Measurements from ENCODE around the gene NACC1.
A peak's percentile ranks its signal among the peaks of the same experiment; 100 is the strongest.

NACC1 gene

DNA sequence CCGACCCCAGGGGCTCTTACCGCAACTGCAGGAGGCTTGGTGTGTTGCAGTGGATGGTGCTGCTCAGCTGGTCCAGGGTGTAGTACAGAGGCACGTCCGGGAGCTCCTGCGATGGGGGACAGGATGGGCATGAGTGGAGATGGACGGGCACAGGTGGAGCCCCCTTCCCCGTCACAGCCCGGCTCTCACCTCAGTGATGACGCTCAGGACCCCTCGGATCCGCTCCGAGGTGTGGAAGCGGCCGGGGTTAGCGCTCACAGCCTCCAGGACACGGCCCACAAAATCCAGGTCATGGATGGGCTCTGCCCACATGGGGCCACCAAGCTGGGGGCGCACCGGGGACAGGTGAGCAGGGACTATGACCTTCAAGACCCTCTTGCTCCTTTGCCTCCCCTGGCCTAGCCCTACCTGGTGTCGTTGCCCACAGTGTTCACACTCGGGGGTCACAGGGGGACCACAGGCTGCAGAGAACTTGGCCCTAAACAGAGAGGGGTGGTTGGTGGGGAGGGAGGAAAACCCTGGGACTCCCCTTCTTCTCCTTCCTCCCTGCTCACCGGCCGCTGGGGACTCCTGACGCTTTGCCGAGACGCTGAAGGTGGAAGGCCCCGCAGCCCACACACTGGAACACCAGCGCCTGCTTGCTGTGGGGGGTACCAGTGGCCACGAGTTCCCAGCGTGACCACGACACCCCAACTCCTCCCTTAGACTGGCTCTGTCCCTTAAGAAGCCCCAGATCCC, 8.5 kb upstream of the NACC1 start:
- no peaks in the 10 kb centered on the region for H3K9me3 ChIP-seq (ENCODE audit: insufficient read depth, low read length)
- H3K9ac ChIP-seq (ENCODE audit: insufficient read length, low read depth) = no peak overlapping the region
- TF ChIP-seq ZNF274 (IDR thresholded peaks at IDR 0.05; ENCODE audit: low read depth, low read length) (no peak), YY1 (IDR thresholded peaks at IDR 0.05; ENCODE audit: insufficient read depth, insufficient read length) (no peak), SUZ12 (IDR thresholded peaks at IDR 0.05; ENCODE audit: extremely low read depth, insufficient read depth, insufficient read length) (no peak)
- H3K4me3 ChIP-seq (ENCODE audit: insufficient read length, low read depth) = no peak overlapping the region
- no peak for DNase-seq (ENCODE audit: low read depth, low spot score)
- H3K36me3 ChIP-seq (ENCODE audit: insufficient read depth, insufficient read length, low read length) = peaks cover 72% of the 10 kb centered on the region
- H3K27me3 ChIP-seq (ENCODE audit: insufficient read depth, insufficient read length) = no peaks in the 10 kb centered on the region
- peaks cover 12% of the 10 kb centered on the region for H3K4me1 ChIP-seq (ENCODE audit: insufficient read depth, insufficient read length)

DNA sequence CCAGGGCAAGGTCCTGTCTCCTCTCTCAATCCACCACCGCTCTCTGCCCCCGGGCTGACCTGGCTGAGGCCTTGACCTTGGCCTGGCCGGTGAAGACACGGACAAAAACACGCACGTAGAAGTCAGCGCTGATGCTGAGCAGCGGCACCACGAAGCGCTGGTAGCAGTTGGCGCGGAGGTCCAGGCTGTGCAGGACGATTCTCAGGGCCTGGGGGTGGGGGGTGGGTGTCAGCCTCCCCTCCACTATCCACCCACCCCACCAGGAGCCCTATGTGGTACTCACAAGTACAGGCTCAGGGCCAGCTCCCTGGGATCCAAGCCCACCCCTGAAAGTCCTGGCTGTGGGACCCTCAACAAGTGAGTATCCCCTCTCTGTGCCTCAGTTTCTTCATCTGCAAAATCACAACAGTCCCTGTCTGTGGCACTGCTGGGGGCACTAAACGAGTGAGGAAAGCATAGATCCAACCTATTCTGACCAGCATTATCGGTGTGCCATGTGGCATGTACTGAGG, 7.9 kb upstream of the NACC1 start:
- Histone ChIP-seq H3K4me1 (ENCODE audit: insufficient read depth, insufficient read length) (peaks cover 12% of the 10 kb centered on the region), H3K36me3 (ENCODE audit: insufficient read depth, insufficient read length, low read length) (peaks cover 72% of the 10 kb centered on the region), H3K9me3 (ENCODE audit: insufficient read depth, low read length) (no peaks in the 10 kb centered on the region), H3K9ac (ENCODE audit: insufficient read length, low read depth) (peak overlapping the region; percentile 21), H3K4me3 (ENCODE audit: insufficient read length, low read depth) (no peak overlapping the region), H3K27me3 (ENCODE audit: insufficient read depth, insufficient read length) (no peaks in the 10 kb centered on the region)
- no peak for DNase-seq (ENCODE audit: low read depth, low spot score)
- TF ChIP-seq SUZ12 (IDR thresholded peaks at IDR 0.05; ENCODE audit: extremely low read depth, insufficient read depth, insufficient read length) (no peak), ZNF274 (IDR thresholded peaks at IDR 0.05; ENCODE audit: low read depth, low read length) (no peak), YY1 (IDR thresholded peaks at IDR 0.05; ENCODE audit: insufficient read depth, insufficient read length) (no peak)

DNA sequence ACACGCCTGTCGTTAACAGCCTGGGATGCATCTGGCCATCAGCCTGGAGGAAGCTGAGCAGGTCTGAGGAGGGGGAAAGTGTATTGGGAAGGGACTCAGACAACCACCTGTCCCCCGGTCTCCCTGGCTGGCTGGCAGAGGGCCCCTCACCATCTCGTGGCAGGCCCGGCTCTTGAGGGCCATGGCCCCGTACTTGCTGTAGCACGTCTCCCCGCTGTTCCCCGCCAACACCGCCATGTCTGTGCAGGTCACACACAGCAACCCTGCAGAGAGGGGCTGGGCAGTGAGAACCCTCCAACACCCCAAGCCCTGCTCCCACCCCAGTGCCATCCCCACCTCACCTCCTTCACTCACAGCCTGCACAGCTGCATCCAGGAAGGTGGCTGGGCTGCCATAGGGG, 5.5 kb upstream of the NACC1 start:
- Histone ChIP-seq H3K9me3 (ENCODE audit: insufficient read depth, low read length) (no peaks in the 10 kb centered on the region), H3K27me3 (ENCODE audit: insufficient read depth, insufficient read length) (no peaks in the 10 kb centered on the region), H3K36me3 (ENCODE audit: insufficient read depth, insufficient read length, low read length) (peaks cover 67% of the 10 kb centered on the region), H3K4me1 (ENCODE audit: insufficient read depth, insufficient read length) (peaks cover 17% of the 10 kb centered on the region), H3K9ac (ENCODE audit: insufficient read length, low read depth) (no peak overlapping the region), H3K4me3 (ENCODE audit: insufficient read length, low read depth) (no peak overlapping the region)
- TF ChIP-seq ZNF274 (IDR thresholded peaks at IDR 0.05; ENCODE audit: low read depth, low read length) (no peak), YY1 (IDR thresholded peaks at IDR 0.05; ENCODE audit: insufficient read depth, insufficient read length) (no peak), SUZ12 (IDR thresholded peaks at IDR 0.05; ENCODE audit: extremely low read depth, insufficient read depth, insufficient read length) (no peak)
- no peak for DNase-seq (ENCODE audit: low read depth, low spot score)

DNA sequence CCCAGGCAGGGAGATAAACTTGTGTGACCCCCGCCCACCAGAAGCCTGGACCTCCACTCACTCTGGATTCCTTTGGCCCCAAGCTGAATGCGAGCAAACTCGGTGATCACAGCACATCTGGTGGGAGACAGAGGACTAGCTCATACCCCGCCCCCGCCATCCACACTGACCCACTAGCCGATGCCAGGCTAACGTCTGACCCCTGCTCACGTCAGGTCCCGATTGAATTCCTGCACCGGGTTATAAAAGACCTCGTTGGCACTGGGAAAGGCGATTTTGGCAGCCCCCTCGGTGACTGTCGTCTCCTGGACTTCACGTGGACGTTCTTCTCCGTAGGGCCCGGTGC, 2.2 kb upstream of the NACC1 start:
- H3K27me3 ChIP-seq (ENCODE audit: insufficient read depth, insufficient read length) = no peaks in the 10 kb centered on the region
- DNase-seq (ENCODE audit: low read depth, low spot score) = no peak
- H3K36me3 ChIP-seq (ENCODE audit: insufficient read depth, insufficient read length, low read length) = peaks cover 59% of the 10 kb centered on the region
- H3K9ac ChIP-seq (ENCODE audit: insufficient read length, low read depth) = peak overlapping the region; percentile 100
- TF ChIP-seq ZNF274 (IDR thresholded peaks at IDR 0.05; ENCODE audit: low read depth, low read length) (no peak), YY1 (IDR thresholded peaks at IDR 0.05; ENCODE audit: insufficient read depth, insufficient read length) (no peak), SUZ12 (IDR thresholded peaks at IDR 0.05; ENCODE audit: extremely low read depth, insufficient read depth, insufficient read length) (no peak)
- peak overlapping the region; percentile 100 for H3K4me3 ChIP-seq (ENCODE audit: insufficient read length, low read depth)
- H3K4me1 ChIP-seq (ENCODE audit: insufficient read depth, insufficient read length) = peaks cover 24% of the 10 kb centered on the region
- H3K9me3 ChIP-seq (ENCODE audit: insufficient read depth, low read length) = no peaks in the 10 kb centered on the region

DNA sequence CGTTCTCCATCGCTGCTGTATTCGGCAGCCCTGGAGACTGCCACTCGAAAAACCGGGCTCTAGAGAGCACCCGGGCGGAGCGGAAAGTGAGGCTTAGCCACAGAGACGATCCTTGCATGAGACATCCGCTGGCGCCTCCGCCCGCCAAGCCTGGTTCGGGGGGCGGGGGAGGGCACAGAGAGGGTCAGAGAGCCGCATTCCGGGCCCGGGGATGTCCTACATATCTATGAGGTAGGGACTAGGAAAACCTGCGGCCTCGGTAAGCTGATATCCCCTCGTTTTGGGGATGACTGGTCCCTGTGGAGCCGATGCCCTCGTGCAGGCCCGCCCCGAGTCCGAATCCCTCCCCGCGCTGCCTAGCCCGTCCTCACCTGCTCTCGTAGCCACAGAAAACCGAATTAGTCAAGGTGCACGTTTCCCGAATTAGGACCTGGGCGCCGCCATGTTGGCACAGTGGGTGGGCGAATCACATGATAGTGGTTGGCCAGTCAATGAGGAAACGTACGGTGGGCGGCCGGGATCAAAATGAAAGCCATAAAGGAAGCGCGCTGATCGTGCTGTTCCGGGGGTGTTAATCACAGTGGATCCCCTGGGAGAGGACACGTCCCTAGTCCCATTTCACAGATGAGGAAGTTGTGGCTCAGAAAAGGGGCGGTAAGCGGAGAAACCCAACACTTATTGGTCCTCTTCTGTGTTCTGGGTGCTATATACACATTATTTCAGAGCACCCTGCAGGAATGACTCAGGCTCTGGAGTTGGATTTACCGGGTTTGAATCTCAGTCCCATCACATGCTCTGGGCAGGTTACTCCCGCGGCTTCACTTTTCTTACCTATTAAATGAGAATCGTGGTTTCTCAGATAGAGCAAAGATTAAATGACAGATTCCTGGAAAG, 1.5 kb upstream of the NACC1 start, which contains the start of gene TRMT1:
Gene TRMT1, minus strand, starts transcription at position 459 of the 894 bp plus-strand sequence. Its CDS starts 341 bp downstream, at position 118.
- TF ChIP-seq YY1 (IDR thresholded peaks at IDR 0.05; ENCODE audit: insufficient read depth, insufficient read length) = peak; percentile 98
- no peak for TF ChIP-seq SUZ12 (IDR thresholded peaks at IDR 0.05; ENCODE audit: extremely low read depth, insufficient read depth, insufficient read length)
- H3K36me3 ChIP-seq (ENCODE audit: insufficient read depth, insufficient read length, low read length) = peaks cover 63% of the 10 kb centered on the region
- no peaks in the 10 kb centered on the region for H3K9me3 ChIP-seq (ENCODE audit: insufficient read depth, low read length)
- peak; percentile 92 for DNase-seq (ENCODE audit: low read depth, low spot score)
- peak within 1 kb of the TSS; percentile 100 for H3K9ac ChIP-seq (ENCODE audit: insufficient read length, low read depth)
- H3K4me1 ChIP-seq (ENCODE audit: insufficient read depth, insufficient read length) = peaks cover 27% of the 10 kb centered on the region
- no peaks in the 10 kb centered on the region for H3K27me3 ChIP-seq (ENCODE audit: insufficient read depth, insufficient read length)
- H3K4me3 ChIP-seq (ENCODE audit: insufficient read length, low read depth) = peak within 1 kb of the TSS; percentile 100

DNA sequence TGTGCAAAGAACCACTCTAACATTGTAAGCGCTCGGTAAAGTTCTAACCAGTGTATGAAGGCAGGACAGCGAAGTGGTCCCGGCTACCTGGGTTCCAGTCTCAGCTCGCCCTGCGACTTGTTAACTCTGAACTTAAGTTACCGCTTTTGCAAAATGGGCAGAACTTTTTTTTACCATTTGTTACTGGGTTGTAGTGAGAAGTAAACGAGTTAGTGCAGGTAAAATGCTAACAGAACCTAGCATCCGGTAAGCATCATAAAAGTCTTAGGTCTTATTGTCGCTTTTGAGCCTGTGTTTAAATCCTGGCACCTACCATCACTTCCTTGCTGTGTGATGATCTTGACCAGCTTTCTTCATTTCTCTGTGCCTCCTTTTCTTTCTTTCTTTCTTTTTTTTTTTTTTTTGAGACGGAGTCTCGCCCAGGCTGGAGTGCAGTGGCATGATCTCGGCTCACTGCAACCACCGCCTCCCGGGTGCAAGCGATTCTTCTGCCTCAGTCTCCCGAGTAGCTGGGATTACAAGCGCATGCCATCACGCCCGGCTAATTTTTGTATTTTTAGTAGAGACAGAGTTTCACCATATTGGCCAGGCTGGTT, 790 bp upstream of the NACC1 start:
- H3K9ac ChIP-seq (ENCODE audit: insufficient read length, low read depth) = peak overlapping the region; percentile 100
- TF ChIP-seq ZNF274 (IDR thresholded peaks at IDR 0.05; ENCODE audit: low read depth, low read length) (no peak), SUZ12 (IDR thresholded peaks at IDR 0.05; ENCODE audit: extremely low read depth, insufficient read depth, insufficient read length) (no peak), YY1 (IDR thresholded peaks at IDR 0.05; ENCODE audit: insufficient read depth, insufficient read length) (no peak)
- H3K4me1 ChIP-seq (ENCODE audit: insufficient read depth, insufficient read length) = peaks cover 33% of the 10 kb centered on the region
- H3K9me3 ChIP-seq (ENCODE audit: insufficient read depth, low read length) = no peaks in the 10 kb centered on the region
- DNase-seq (ENCODE audit: low read depth, low spot score) = no peak
- peak overlapping the region; percentile 100 for H3K4me3 ChIP-seq (ENCODE audit: insufficient read length, low read depth)
- H3K36me3 ChIP-seq (ENCODE audit: insufficient read depth, insufficient read length, low read length) = peaks cover 68% of the 10 kb centered on the region
- H3K27me3 ChIP-seq (ENCODE audit: insufficient read depth, insufficient read length) = no peaks in the 10 kb centered on the region
